ENCODE measurements around the gene NEDD9. TPM values are rescaled to one million over a fixed set of nuclear protein-coding genes. Genes with fewer than 3 reads are reported as not detected.

Gene NEDD9
- total and polyA plus RNA-seq, 10 of the 15 experiments (the other 5 are each of a cell fraction or from before 2014, with no cell fraction given), result 4.9 to 92.6 (median 14.6) TPM

DNA sequence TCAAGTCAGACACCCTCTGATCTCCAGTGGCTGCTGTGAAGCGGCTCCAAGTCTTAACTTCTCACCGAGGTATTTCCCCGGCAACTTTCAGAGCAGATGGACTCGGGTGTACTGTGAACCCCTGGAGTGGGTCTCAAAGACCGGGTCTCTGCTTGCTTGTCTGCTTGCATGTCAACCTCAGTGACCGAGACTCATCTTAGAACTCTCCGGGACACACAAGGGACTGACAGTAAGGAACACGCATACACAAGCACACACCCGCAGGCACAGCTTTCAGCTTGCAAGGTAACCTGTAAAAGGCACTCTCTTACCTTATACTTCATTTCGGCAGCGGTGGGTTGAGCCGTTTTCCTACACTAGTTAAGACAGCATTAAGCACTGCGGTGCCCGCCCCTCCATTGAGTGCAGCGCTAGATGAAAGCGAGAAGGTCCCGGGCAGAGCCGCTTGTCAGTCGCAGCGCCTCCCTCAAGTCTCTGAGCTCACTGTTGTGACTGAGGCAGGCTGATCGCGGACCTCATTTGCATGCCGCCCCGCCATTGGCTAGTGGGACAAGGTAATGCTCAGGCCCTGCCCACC is at the start of gene NEDD9 (continued):
- TF ChIP-seq TAF1 (IDR thresholded peaks at IDR 0.05; ENCODE audit: borderline replicate concordance, low read depth, low read length), result peak; percentile 95
- no peak for TF ChIP-seq EGR1 (IDR thresholded peaks at IDR 0.05; ENCODE audit: borderline replicate concordance in 1 of 2, low read depth in 2 of 2, low read length in 2 of 2)
- TF ChIP-seq, protein P1, sequence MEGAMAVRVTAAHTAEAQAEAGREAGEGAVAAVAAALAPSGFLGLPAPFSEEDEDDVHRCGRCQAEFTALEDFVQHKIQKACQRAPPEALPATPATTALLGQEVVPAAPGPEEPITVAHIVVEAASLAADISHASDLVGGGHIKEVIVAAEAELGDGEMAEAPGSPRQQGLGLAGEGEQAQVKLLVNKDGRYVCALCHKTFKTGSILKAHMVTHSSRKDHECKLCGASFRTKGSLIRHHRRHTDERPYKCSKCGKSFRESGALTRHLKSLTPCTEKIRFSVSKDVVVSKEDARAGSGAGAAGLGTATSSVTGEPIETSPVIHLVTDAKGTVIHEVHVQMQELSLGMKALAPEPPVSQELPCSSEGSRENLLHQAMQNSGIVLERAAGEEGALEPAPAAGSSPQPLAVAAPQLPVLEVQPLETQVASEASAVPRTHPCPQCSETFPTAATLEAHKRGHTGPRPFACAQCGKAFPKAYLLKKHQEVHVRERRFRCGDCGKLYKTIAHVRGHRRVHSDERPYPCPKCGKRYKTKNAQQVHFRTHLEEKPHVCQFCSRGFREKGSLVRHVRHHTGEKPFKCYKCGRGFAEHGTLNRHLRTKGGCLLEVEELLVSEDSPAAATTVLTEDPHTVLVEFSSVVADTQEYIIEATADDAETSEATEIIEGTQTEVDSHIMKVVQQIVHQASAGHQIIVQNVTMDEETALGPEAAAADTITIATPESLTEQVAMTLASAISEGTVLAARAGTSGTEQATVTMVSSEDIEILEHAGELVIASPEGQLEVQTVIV (IDR thresholded peaks at IDR 0.05; ENCODE audit: borderline replicate concordance, partially characterized antibody), result no peak
- TF ChIP-seq, protein P2, sequence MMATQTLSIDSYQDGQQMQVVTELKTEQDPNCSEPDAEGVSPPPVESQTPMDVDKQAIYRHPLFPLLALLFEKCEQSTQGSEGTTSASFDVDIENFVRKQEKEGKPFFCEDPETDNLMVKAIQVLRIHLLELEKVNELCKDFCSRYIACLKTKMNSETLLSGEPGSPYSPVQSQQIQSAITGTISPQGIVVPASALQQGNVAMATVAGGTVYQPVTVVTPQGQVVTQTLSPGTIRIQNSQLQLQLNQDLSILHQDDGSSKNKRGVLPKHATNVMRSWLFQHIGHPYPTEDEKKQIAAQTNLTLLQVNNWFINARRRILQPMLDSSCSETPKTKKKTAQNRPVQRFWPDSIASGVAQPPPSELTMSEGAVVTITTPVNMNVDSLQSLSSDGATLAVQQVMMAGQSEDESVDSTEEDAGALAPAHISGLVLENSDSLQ (IDR thresholded peaks at IDR 0.05), result peak; percentile 76
- peak; percentile 93 for TF ChIP-seq BACH1 (IDR thresholded peaks at IDR 0.05; ENCODE audit: borderline replicate concordance)
- 0 out of 2 replicates have a peak, but pooled peaks have one; percentile 31 for TF ChIP-seq CBX5 (IDR thresholded peaks at IDR 0.05; ENCODE audit: low read depth)
- no peak; the same call in 1 of the 2 replicates for TF ChIP-seq YY1 (IDR thresholded peaks at IDR 0.05; ENCODE audit: low read depth, low read length)
- no peak for TF ChIP-seq CEBPB (IDR thresholded peaks at IDR 0.05; ENCODE audit: borderline replicate concordance in 1 of 2, low read depth in 2 of 2, low read length in 2 of 2)
- TF ChIP-seq, protein P3, sequence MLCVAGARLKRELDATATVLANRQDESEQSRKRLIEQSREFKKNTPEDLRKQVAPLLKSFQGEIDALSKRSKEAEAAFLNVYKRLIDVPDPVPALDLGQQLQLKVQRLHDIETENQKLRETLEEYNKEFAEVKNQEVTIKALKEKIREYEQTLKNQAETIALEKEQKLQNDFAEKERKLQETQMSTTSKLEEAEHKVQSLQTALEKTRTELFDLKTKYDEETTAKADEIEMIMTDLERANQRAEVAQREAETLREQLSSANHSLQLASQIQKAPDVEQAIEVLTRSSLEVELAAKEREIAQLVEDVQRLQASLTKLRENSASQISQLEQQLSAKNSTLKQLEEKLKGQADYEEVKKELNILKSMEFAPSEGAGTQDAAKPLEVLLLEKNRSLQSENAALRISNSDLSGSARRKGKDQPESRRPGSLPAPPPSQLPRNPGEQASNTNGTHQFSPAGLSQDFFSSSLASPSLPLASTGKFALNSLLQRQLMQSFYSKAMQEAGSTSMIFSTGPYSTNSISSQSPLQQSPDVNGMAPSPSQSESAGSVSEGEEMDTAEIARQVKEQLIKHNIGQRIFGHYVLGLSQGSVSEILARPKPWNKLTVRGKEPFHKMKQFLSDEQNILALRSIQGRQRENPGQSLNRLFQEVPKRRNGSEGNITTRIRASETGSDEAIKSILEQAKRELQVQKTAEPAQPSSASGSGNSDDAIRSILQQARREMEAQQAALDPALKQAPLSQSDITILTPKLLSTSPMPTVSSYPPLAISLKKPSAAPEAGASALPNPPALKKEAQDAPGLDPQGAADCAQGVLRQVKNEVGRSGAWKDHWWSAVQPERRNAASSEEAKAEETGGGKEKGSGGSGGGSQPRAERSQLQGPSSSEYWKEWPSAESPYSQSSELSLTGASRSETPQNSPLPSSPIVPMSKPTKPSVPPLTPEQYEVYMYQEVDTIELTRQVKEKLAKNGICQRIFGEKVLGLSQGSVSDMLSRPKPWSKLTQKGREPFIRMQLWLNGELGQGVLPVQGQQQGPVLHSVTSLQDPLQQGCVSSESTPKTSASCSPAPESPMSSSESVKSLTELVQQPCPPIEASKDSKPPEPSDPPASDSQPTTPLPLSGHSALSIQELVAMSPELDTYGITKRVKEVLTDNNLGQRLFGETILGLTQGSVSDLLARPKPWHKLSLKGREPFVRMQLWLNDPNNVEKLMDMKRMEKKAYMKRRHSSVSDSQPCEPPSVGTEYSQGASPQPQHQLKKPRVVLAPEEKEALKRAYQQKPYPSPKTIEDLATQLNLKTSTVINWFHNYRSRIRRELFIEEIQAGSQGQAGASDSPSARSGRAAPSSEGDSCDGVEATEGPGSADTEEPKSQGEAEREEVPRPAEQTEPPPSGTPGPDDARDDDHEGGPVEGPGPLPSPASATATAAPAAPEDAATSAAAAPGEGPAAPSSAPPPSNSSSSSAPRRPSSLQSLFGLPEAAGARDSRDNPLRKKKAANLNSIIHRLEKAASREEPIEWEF (IDR thresholded peaks at IDR 0.05; ENCODE audit: insufficient replicate concordance, low read depth, low read length), result no peak
- peak; percentile 81 for TF ChIP-seq POLR2AphosphoS2 (IDR thresholded peaks at IDR 0.05; ENCODE audit: low read depth, low read length)
- TF ChIP-seq ZNF217 (IDR thresholded peaks at IDR 0.05), result no peak
- TF ChIP-seq ZZZ3 (IDR thresholded peaks at IDR 0.05; ENCODE audit: control insufficient read depth, insufficient read length, low read depth), result no peak
- TF ChIP-seq, protein P4, sequence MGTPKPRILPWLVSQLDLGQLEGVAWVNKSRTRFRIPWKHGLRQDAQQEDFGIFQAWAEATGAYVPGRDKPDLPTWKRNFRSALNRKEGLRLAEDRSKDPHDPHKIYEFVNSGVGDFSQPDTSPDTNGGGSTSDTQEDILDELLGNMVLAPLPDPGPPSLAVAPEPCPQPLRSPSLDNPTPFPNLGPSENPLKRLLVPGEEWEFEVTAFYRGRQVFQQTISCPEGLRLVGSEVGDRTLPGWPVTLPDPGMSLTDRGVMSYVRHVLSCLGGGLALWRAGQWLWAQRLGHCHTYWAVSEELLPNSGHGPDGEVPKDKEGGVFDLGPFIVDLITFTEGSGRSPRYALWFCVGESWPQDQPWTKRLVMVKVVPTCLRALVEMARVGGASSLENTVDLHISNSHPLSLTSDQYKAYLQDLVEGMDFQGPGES (IDR thresholded peaks at IDR 0.05), result no peak
- no peak for TF ChIP-seq GABPA (IDR thresholded peaks at IDR 0.05; ENCODE audit: low read depth)
- TF ChIP-seq ZBTB4 (CRISPR knock-in tag; IDR thresholded peaks at IDR 0.05), result no peak

Measured in GM12878 (cell line).